GM18870 (cell line): ENCODE results near the gene DYRK3.
A peak's percentile ranks its signal among the peaks of the same experiment; 100 is the strongest.

ENCODE experiments used
- ATAC-seq: cut with Tn5 transposase; IDR thresholded peaks from one replicate; pipeline ENCODE4 v1.9.1; 2021; ENCODE audit warnings: moderate library complexity; ENCODE audit not compliant: unreplicated experiment

DYRK3 gene

DNA sequence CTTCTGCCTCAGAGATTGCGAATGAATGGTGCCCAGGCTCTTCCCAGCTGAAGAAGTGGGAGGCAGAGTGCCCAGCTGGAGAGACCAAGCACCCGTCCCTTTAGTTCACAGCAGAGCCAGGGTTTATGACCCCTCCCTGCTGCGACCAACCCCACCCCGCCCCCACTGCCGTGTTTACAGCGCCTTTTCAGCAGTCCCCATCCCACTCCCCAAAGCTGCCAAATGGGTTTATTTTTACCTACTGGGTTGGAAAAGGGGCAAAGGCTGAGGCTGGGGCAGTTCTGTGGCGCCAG, 23.6 kb downstream of the DYRK3 start:
- no peak for ATAC-seq

GRCh38 chr1:206660136-206660535, 24.8 kb downstream of the DYRK3 start:
- no peak for ATAC-seq

- no peak for ATAC-seq
Observed at GRCh38 chr1:206661161-206661820, 26.0 kb downstream of the DYRK3 start.

DNA sequence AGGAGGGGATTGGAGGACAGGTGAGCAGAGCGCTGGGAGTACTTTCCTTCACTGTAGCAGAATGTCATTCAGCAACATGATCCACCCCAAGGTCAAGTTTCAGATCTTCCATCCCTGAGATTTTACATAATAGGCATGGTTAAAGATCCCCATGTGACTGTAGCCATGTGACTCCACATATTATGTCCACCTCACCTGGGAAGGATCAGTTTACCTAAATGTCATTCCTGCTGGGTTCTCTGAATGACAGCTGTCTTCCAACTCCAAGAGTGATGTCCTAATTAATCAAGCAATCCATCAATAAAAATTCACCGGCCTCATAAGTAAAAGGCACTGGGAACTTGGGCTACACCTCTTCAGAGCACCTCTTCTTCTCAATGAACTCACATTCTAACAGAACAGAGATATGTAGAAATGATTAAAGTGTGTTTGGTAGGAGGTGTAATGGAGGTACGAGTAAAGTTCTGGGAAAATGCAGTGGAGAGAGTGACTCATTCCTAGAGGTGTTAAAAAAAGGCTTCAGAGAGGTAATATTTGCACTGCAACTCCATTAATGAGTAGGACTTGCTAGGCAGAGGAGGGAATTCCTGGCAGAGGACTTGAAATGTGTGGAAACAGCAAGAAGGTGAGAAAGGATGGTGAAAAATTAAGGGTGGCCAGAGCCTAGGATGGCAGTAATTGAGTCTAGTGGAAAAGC, 27.2 kb downstream of the DYRK3 start:
- no peak for ATAC-seq

GRCh38 chr1:206663362-206663761, 28.0 kb downstream of the DYRK3 start:
- no peak for ATAC-seq

GRCh38 chr1:206663832-206664652, 28.7 kb downstream of the DYRK3 start:
- no peak for ATAC-seq

DNA sequence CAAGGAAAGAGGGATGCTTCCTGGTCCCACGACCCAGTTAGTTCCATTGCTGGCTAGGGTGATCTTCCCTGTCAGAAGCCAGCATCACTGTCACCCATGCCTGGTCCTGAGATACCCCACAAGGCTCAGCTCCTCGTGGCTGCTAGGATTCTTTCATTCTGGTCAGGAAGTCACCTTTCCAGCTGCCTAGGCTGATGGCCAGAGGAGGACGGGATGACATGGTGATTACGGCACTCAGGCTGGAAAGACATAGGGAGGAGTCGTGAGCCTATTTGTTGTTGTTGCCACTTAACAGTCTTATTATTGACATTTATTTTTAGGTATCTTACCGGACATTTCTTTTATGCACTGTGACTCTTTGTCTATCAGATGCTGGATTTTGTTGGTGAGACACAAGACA, 29.4 kb downstream of the DYRK3 start:
- ATAC-seq, result no peak

DNA sequence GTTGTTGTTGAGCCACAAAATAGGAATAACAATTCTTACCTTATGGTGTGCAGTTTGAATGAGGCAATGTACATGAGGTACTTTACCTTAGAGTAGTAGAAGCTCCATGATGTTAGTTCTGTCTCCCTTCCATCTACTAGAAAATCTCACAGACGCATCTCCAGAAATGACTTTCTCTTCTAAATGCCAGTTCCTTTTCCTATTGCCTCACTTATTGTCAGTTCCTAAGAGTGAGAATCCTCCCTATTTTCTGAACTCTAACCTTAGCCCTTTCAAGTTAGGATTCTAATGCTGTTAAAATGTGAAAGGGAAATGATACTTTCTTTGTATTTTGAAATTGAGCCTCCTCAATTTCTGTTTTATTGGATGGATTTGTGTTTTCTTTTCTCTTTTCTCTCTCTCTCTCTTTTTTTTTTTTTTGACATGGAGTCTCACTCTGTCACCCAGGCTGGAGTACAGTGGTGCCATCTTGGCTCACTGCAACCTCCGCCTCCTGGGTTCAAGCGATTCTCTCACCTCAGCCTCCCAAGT, 30.8 kb downstream of the DYRK3 start:
- no peak for ATAC-seq

- ATAC-seq, result no peak
Observed at GRCh38 chr1:206666954-206667665, 31.8 kb downstream of the DYRK3 start.

DNA sequence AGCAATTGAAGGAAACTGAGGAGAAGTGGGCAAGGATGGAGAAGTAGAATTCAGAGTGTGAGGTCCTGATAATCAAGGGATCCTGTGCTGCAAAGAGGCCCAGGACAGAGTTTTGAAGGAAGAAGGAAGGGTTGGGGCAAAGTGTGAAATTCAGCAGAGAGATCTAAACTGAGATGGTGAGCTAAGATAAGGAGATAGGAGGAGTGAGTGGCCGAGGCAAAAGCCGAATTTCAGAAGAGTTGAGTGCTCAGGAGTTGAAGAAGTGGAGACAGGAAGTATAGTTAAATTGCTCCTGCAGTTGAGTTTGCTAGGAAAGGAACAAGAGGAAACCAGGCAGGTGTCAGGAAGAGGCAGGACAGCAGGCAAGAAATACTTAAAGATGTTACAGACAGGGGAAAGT, 33.0 kb downstream of the DYRK3 start:
- ATAC-seq, result no peak

- no peak for ATAC-seq
Observed at GRCh38 chr1:206668874-206669410, 33.6 kb downstream of the DYRK3 start.

GRCh38 chr1:206672011-206672688, 36.8 kb downstream of the DYRK3 start:
- no peak for ATAC-seq

DNA sequence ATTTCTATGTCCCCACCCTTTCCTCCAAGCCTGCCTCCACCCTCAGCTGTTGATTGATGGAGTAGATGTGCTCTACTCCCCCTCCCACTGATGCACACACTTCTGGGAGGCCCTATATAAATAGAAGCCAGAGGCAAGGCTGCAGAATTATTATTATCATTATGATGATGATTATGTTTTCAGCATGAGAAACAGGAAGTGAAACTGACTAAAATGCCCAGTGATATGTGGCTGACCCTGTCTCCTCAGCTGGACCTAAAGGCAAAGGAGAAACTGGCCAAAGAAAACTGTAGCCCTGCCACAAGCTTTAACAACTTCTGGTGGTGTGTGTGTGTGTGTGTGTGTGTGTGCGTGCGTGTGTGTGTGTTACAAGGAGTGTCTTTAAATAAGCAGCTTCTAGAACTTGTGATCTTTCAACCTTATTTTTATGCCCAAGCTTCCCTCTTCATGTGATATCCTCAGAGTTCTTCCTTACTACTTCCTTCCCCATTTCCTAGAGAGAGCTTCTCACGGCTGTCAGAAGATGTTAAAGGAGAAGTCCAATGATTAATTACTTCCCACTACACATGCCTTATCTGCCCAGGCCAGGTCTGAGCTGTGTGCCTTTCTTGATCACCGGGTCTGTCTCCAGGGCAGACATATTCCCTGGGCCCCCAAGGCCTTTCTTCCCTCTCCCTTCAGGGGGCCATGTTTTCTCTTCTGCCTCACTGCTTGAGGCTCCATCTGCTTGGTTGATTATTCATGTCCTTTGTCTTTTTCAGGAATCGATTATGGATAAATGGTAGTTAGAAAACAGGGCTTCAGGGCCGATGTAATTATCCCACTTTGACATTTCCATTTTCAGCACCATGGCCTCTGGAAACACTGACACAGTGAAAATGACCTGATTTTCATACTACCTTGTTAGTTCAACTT, 37.8 kb downstream of the DYRK3 start:
- ATAC-seq, result no peak

DNA sequence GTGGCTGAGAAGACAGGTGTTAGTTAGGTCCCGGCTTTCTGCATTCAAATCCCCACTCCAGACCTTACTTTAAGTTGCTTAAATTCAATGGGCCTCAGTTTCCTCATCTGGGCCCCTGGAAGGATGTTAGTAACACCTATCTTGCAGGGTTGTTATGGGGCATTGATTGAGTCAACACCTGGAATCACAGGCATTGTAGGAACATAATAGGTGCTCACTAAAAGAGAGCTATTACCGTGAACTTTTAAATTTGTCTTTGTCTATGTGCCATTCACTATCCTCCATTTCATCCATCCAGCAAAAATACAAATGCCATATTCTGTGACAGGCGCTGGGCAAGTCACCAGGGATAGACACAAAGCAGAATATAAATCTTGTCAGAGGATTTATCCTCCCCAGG, 38.9 kb downstream of the DYRK3 start:
- ATAC-seq, result no peak

DNA sequence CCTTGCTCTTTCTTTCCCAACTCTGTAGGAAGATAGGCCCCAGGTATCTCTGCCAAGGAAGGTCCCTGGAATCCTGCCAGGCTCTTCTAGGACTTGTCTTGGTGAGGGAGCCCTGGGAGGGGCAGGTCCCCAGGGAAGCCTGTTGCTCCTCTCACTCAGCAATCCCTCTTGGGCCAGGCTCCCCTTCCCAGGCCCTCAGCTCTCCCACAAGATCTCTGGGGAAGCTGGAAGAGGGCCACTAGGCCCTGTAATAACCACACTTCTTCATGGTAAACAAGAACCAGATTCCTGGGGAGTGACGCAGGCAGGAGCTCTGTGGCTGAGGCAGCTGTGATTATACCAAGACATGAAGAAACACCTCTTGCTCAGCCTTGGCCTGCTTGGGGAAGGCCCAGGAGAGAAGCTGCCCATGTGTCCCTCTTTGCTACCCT, 39.4 kb downstream of the DYRK3 start:
- ATAC-seq, result no peak

DNA sequence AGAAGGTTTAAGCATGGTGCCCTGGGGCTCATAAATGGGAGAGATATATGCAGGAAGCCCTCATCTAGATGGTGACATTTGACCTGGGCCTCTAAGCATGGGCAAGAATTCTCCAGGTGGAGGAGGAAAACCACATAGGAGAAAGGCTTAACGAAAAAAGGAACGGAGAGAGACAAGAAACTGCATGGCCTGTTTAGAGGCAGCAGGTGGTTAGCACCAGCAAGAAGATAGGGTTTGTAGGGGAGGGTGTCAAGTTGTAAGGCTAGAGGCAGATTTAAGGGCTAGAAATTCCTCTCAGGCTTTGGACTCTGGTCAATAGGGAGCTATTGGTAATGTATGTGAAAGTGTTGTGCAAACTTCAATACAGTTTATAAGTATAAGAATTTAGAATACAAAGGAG, 41.2 kb downstream of the DYRK3 start:
- ATAC-seq, result no peak

DNA sequence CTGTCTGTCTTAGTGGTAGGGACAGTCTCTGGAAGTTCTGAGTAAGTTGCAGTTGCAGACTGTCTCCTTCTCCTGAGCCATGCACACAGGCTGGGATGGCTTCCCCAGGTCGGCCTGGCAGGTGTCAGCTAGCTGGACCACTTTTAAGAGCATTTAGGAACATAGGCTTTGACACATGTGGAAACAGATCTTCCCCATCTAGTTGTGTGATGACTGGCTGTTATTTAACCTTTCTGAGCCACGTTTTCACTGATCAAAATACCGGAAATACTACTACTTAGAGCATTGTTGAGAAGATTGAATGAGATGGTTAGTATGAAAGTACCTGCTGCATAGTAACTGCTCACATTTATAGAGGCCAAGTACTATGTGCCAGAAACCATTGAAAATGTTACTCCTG, 43.2 kb downstream of the DYRK3 start:
- no peak for ATAC-seq

DNA sequence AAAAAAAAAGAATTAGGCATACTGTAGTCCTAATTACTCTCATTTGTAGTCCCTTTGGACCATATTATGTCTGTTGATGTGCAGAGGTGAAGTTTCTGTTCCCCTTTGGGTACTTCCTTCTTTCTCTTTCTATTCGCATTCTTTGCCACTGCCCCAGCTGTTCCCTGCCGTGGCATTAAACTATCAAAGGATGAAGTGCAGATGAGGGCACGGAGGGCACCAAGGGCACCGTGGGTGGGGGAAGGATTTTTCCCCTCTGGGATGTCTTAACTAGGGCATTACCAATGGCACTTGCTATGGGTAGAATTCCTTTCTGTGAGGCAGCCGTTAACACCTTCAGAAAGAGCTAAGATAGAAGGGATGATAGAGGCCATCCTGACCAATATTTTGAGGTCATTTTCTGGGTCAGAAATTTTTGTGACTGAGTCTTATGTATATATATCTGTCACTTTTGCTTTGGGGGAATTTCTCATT, 44.4 kb downstream of the DYRK3 start:
- ATAC-seq, result peak; percentile 79

DNA sequence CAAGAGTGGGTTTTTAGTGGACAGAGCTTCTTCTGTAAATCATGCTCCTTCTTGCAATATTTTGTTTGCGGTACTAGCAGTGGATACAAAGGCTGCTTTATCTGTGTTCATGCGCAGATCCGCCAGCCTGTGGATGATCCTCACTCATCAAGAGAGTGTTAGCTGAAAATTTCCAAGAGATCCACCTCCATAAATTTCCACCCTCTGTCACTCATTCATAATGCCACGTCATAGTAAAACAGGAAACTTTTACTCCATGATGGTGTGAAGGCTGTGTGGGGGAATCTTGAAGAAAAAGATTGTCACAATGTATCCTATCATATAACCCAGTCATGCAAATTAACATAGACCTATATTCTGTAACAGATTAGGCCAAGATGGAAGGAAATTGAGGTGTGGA, 44.9 kb downstream of the DYRK3 start:
- no peak for ATAC-seq
